SKM-1 treated with dmso at 0.1 percent for 144 hours (cell line): ENCODE results near the gene PEX7.
"Not testable (repeated sequence)": the region's sequence is repeated elsewhere in the genome, so short reads cannot be mapped to it uniquely, and the experiment has no call there.

ENCODE experiments used
- DNase-seq: peaks from one replicate; lab custom pipeline; 2025; ENCODE audit not compliant: unreplicated experiment; lab: John Stamatoyannopoulos, UW

PEX7 gene

DNA sequence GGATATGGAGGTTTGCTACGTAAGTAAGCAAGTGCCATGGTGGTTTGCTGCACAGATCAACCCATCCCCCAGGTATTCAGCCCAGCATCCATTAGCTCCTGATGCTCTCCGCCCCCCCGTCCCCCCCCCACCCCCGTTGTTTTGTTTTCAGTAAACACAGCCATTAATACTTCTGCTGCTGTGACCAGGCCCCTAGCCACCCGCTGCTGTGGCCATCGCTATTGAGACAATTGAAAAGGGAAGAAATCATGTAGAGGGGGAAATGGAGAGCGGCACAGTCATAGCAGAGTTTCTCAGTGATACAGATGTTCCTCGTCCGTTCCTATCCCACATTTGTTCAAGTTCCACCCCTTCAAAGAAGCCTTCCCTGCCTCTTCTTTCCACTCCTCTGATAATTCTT lies 124.6 kb downstream of the PEX7 start:
- no peak for DNase-seq

DNA sequence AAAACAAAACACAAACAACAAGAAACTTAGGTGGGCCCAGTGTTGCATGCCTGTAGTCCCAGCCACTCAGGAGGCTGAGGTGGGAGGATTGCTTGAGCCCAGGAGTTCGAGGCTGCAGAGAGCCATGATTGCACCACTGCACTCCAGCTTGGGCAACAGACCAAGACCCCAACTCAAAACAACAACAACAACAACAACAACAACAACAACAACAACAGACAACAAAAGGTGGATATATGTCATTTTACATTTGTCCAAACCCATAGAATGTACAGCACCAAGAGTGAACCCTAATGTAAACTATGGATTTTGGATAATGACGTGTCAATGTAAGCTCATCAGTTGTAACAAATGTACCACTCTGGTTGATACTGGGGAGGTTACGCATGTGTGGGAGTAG lies 127.6 kb downstream of the PEX7 start:
- not testable (repeated sequence) for DNase-seq

DNA sequence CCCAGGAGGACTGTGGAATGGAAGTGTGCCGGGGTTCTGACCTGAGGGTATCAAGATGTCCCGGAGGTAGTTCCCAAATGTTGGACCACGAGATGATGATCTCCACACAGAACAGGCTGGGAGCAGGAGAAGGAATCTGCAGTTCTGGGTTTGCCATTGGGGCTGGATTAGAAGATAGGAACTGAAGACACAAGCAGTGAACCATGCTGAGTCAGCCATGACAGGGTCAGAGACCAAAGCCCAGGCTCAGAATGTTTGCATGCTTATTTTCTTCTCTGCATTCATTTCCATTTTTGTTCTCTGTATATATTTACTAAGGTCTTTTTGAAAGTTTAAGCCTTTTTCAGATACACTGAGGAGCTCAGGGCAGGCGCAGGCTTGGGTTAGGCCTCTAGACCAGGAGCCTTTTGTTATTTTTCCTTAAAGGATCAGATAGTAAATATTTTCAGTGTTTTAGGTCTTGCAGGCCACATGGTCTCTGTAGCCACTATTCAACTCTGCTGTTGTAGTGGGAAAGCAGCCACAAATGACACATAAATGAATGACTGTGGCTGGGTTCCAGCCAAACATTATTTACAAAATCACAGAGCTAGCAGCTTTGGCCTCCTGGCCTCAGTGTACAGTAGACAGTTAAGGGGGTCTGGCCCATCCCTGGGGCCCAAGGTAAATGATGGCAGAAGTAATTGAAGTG lies 128.2 kb downstream of the PEX7 start:
- no peak for DNase-seq

DNA sequence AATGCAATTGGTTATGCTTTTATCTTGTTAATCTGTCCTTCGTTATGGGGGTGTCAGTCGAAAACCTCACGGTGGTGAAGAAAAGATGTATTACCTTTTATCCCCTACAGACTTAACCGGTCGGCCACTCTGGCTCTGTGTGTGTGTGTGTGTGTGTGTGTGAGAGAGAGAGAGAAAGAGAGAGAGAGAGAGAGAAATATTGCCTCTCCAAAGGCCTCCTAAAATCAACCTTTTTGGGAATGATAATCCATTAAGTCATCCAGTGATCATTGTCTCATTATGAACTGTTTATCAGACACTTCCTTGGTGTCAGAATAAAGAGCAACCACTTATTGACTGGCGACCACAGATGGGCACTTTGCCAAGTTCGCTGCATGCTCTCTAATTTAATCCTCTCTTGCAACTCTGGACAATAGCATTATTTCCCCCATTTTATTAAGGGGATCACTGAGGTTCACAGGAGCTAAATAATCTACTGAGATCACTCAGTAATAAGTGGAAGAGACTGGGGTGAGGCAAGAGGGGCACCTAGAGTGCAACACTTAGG lies 130.4 kb downstream of the PEX7 start:
- DNase-seq = no peak

DNA sequence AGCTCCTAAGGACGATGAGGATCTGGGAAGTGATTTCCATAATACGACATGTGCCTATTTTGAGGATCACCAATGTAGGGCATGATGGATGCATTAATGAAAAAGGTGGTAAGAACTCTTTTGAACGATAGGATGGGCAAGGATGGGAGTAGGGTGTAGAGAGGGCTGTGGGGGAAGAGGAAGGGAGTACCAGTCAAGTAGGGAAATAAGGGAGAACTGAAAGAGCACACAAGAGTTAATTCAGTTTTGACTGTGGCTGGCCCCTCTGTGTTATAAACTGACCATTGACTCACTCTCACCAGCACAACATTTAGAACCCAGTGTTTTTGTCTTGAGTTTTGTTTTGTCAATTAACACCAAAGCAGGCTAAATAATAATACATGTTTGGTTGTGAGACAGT lies 132.7 kb downstream of the PEX7 start:
- DNase-seq = no peak

DNA sequence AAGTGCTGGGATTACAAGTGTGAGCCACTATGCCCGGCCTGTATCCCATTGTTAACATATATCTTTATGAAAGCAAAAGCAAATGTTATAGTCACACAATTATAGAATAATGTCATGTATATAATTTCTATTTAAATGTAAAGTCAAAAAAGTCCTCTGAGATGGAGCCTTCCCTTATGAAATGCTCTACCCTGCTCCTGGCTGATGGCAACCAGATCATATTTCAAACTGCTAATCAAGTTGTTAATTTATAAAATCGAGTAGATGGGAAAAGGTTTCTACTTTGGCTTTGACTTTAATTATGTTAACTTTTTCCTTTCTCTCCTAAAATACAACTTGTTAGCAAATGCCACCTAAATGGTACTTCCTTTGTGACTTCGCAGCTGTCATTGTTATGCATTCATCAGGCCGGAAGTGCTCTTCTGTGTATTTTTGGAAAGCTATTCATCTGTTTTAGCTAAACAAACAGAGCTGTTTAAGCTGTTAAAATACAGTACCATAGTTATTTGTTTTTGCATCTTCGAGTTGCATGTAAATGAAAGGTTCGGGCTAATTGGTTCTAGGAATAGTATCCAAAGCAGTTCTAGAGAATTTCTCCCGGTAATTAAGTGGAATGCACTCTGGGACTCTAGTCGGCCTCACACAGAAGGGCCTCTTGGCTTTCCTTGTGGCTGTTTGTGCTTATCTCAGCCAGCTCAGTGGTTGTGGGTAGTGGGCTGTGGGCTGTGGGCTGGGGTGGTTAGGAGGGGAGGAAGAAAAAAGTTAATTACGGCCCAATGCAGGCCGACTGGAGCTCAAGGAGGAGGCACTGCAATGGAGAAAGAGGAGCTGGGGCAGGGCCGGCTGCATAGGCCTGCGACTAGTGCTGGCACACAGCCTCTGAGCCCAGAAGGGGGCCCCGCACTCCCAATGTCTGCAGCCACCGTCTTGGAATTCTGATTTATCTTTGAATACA lies 134.5 kb downstream of the PEX7 start:
- DNase-seq = no peak

DNA sequence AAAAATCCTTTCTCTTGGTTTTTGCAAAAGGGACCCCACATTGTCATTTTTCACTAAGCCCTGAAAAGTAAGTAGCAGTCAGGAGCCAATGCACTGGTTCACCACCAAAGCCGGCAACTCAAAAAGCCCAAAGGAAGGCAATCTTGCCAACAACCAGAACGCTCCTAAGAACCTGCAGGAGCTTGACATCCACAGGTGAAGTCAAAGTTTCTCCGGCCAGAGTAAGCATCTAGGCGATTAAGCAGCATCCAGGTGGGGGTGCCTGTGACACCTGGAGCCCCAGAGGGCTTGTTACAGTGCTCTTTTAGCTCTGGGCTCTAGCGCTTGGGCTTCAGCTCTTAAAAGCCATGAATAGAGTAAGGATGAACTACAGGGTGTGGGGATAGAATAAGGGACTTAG lies 135.8 kb downstream of the PEX7 start:
- DNase-seq = no peak

DNA sequence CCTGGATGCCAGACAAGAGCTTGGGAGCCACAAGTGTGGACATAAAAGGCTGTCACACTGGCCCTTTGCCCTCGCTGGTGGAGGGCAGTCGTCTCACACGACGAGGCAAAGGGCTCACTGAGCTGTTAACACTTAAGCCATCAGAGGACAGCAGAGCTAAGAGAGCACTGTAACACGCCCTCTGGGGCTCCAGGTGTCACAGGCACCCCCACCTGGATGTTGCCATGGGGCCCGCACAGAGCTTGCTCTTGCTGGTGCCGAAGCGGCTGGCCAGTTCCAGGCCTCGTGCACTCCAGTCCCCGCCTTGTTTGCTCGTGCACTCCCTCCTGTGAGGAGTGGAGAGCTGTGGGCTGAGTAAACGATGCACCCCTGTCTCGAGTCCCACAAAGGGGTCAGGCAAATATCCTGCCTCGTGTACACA lies 137.1 kb downstream of the PEX7 start:
- DNase-seq = no peak

DNA sequence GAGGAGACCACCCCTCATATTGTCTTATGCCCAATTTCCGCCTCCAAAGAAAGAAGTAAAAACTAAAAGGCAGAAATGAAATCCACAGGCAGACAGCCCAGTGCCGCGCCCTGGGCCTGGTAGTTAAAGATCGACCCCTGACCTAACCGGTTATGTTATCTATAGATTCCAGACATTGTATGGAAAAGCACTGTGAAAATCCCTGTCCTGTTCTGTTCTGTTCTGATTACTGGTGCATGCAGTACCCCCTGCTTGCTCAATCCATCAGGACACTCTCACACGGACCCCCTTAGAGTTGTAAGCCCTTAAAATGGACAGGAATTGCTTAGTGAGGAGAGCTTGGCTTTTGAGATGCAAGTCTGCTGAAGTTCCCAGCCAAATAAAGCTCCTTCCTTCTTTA lies 137.5 kb downstream of the PEX7 start:
- DNase-seq = not testable (repeated sequence)

DNA sequence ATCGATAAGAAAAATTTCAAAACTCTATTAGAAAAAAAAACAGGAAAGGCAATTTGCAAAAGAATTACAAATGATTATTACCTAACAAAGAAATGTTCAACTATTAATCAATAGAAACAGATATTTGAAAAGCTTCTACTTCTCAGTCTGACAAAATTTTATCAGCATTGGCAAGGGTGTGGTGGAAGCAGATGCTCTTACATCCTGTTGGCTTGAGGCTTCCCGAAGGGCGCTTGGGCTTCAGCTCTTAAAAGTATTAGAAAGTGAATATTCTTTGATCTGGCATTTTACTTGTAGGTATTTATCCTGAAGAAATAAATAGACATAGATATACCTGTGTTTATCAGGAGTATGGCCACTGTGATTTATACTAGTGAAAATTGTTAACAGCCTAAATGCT lies 138.4 kb downstream of the PEX7 start:
- DNase-seq = no peak

DNA sequence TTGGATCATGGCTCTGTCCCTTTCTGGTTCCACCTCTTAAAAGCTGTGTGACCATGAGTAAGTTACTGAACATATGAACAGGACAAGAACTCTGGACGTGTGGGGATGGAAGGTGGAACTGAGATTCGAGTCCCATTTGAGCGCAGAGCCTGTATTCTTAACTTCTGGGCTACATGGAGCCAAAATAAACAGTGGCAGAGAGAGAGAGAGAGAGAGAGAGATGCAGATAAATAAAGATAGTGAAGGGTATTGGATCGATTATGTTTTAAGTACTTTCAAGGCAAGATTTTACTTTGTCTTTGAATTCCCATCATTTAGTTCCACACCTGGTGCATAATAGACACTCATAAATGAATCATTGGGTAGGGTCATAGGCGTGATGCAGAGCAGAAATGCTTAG lies 139.5 kb downstream of the PEX7 start:
- DNase-seq = no peak

DNA sequence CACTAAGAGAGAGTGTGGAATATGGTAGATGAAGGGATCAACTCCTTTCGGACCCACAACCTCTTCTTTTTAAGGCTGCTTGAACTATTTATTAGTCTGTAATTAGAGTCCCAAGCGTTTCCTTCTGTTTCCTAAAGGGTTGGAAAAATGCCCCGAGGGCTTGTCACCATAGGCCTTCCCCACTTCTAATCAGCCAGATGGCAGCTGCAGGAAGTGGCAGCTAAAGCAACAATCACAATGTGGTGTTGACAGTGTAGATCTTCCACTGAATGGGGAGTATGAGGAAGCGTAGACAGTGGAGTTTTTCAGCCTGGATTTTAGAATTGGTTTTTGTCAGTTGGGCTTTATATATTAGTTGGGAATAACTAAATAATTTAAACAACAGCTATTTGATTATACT lies 140.3 kb downstream of the PEX7 start:
- DNase-seq = no peak

DNA sequence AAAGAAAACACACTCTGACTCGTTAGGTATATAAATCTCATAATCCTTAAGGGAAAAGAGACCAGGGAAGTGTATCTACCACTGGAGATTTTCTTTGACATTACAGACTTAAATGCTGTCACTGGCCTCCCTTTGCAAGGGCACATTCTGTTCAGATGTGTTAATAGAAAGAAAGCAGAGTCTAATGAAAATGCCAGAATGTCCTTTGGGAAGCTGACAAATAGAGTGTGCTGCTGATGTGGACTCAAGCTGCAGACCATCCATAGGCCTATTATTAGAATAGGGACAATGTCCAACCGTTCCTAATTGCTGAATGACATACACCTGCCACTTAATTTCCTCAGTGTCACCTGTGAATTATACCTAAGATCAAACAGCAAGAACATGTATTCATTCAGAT lies 140.9 kb downstream of the PEX7 start:
- DNase-seq = no peak
